Memory B cell (primary cell): ENCODE measurements around the gene CAPN5.

Experiments used
- ATAC-seq: fragments of 150-1000 bp; cut with Tn5 transposase; 2 replicates; pipeline ENCODE4 v1.10.0; 2021; ENCODE audit warnings: low read depth, mild to moderate bottlenecking, moderate library complexity
- DNase-seq, 2 donors: peaks; one replicate each; pipeline ENCODE4 v3.0.0; 2022; ENCODE audit warnings: low spot score in 2 of 2
- H3K27ac Mint-ChIP-seq: one replicate; pipeline ENCODE4 v1.8.0; 2022; ENCODE audit warnings: mild to moderate bottlenecking, moderate library complexity, mixed read lengths
- H3K27me3 Mint-ChIP-seq: one replicate; pipeline ENCODE4 v1.8.0; 2022; ENCODE audit warnings: mixed read lengths
- H3K36me3 Mint-ChIP-seq: one replicate; pipeline ENCODE4 v1.8.0; 2022; ENCODE audit warnings: mild to moderate bottlenecking, mixed read lengths
- H3K4me1 Mint-ChIP-seq: one replicate; pipeline ENCODE4 v1.8.0; 2022; ENCODE audit warnings: mixed read lengths
- H3K4me3 Mint-ChIP-seq: one replicate; pipeline ENCODE4 v1.8.0; 2022; ENCODE audit warnings: mild to moderate bottlenecking, moderate library complexity, mixed read lengths
- H3K9me3 Mint-ChIP-seq: one replicate; pipeline ENCODE4 v1.8.0; 2022; ENCODE audit warnings: mixed read lengths

The CAPN5 gene

GRCh38 chr11:77124041-77124440 is 57.3 kb downstream of the CAPN5 start:
- ATAC-seq (no peak), DNase-seq (no peak)
- H3K27ac Mint-ChIP-seq, result no peak overlapping the region
- H3K4me1 Mint-ChIP-seq, result peaks cover 16% of the 10 kb centered on the region
- no peak overlapping the region for H3K4me3 Mint-ChIP-seq
- no peaks in the 10 kb centered on the region for H3K9me3 Mint-ChIP-seq
- no peaks in the 10 kb centered on the region for H3K36me3 Mint-ChIP-seq
- peaks cover 4% of the 10 kb centered on the region for H3K27me3 Mint-ChIP-seq

GRCh38 chr11:77124488-77124887 is 57.7 kb downstream of the CAPN5 start:
- ATAC-seq, result no peak
- Mint-ChIP-seq H3K4me3 (no peak overlapping the region), H3K27ac (no peak overlapping the region), H3K27me3 (peaks cover 4% of the 10 kb centered on the region), H3K4me1 (peaks cover 16% of the 10 kb centered on the region), H3K36me3 (no peaks in the 10 kb centered on the region), H3K9me3 (no peaks in the 10 kb centered on the region)
- no peak for DNase-seq

- Mint-ChIP-seq H3K4me3 (no peak overlapping the region), H3K4me1 (peaks cover 16% of the 10 kb centered on the region), H3K27ac (no peak overlapping the region), H3K36me3 (no peaks in the 10 kb centered on the region), H3K9me3 (no peaks in the 10 kb centered on the region), H3K27me3 (peaks cover 4% of the 10 kb centered on the region)
- DNase-seq, result no peak
- ATAC-seq, result no peak
Observed at GRCh38 chr11:77125191-77125590, 58.4 kb downstream of the CAPN5 start.

- Mint-ChIP-seq H3K27me3 (peaks cover 4% of the 10 kb centered on the region), H3K4me1 (peaks cover 16% of the 10 kb centered on the region), H3K4me3 (no peak overlapping the region), H3K9me3 (no peaks in the 10 kb centered on the region), H3K36me3 (no peaks in the 10 kb centered on the region), H3K27ac (no peak overlapping the region)
- DNase-seq (no peak), ATAC-seq (no peak)
Observed at GRCh38 chr11:77125695-77126094, 58.9 kb downstream of the CAPN5 start.

- DNase-seq, result no peak
- peaks cover 4% of the 10 kb centered on the region for H3K27me3 Mint-ChIP-seq
- H3K36me3 Mint-ChIP-seq, result no peaks in the 10 kb centered on the region
- H3K9me3 Mint-ChIP-seq, result no peaks in the 10 kb centered on the region
- peak overlapping the region; percentile 60 for H3K4me3 Mint-ChIP-seq
- no peak for ATAC-seq
- H3K4me1 Mint-ChIP-seq, result peaks cover 16% of the 10 kb centered on the region
- H3K27ac Mint-ChIP-seq, result peak overlapping the region; percentile 58
Observed at GRCh38 chr11:77126156-77126775, 59.5 kb downstream of the CAPN5 start.

GRCh38 chr11:77126861-77127234 is 60.1 kb downstream of the CAPN5 start:
- ATAC-seq (no peak), DNase-seq (no peak)
- H3K27ac Mint-ChIP-seq, result no peak overlapping the region
- peaks cover 4% of the 10 kb centered on the region for H3K27me3 Mint-ChIP-seq
- H3K4me3 Mint-ChIP-seq, result peak overlapping the region; percentile 83
- H3K4me1 Mint-ChIP-seq, result peaks cover 16% of the 10 kb centered on the region
- no peaks in the 10 kb centered on the region for H3K36me3 Mint-ChIP-seq
- H3K9me3 Mint-ChIP-seq, result no peaks in the 10 kb centered on the region

GRCh38 chr11:77127235-77127911 is 60.6 kb downstream of the CAPN5 start:
- peaks cover 16% of the 10 kb centered on the region for H3K4me1 Mint-ChIP-seq
- H3K9me3 Mint-ChIP-seq, result no peaks in the 10 kb centered on the region
- DNase-seq (peak; percentile 56 to 66), ATAC-seq (peak; percentile 86)
- H3K36me3 Mint-ChIP-seq, result no peaks in the 10 kb centered on the region
- H3K27me3 Mint-ChIP-seq, result peaks cover 6% of the 10 kb centered on the region
- H3K4me3 Mint-ChIP-seq, result peak overlapping the region; percentile 83
- H3K27ac Mint-ChIP-seq, result peak overlapping the region; percentile 39

- H3K4me3 Mint-ChIP-seq, result peak within 1 kb of the TSS; percentile 83
- peak within 1 kb of the TSS; percentile 39 for H3K27ac Mint-ChIP-seq
- H3K27me3 Mint-ChIP-seq, result peaks cover 6% of the 10 kb centered on the region
- ATAC-seq (peak; percentile 4), DNase-seq (no peak)
- H3K4me1 Mint-ChIP-seq, result peaks cover 16% of the 10 kb centered on the region
- no peaks in the 10 kb centered on the region for H3K9me3 Mint-ChIP-seq
- H3K36me3 Mint-ChIP-seq, result no peaks in the 10 kb centered on the region
Observed at GRCh38 chr11:77127920-77128691, 61.3 kb downstream of the CAPN5 start, which contains the start of gene MYO7A. Gene MYO7A, plus strand, starts transcription at chr11:77128246. Its CDS starts 2,389 bp downstream, at chr11:77130635.

- Mint-ChIP-seq H3K27me3 (peaks cover 6% of the 10 kb centered on the region), H3K27ac (no peak overlapping the region), H3K9me3 (peaks cover 4% of the 10 kb centered on the region), H3K4me3 (no peak overlapping the region), H3K36me3 (no peaks in the 10 kb centered on the region), H3K4me1 (peaks cover 16% of the 10 kb centered on the region)
- no peak for ATAC-seq
- DNase-seq, result no peak
Observed at GRCh38 chr11:77129069-77129841, 62.5 kb downstream of the CAPN5 start.

- H3K27me3 Mint-ChIP-seq, result peaks cover 6% of the 10 kb centered on the region
- no peaks in the 10 kb centered on the region for H3K36me3 Mint-ChIP-seq
- H3K4me3 Mint-ChIP-seq, result no peak overlapping the region
- ATAC-seq, result no peak
- peaks cover 16% of the 10 kb centered on the region for H3K4me1 Mint-ChIP-seq
- H3K9me3 Mint-ChIP-seq, result peaks cover 4% of the 10 kb centered on the region
- DNase-seq, result no peak
- H3K27ac Mint-ChIP-seq, result no peak overlapping the region
Observed at GRCh38 chr11:77129842-77130756, 63.3 kb downstream of the CAPN5 start.

GRCh38 chr11:77130763-77131513 is 64.2 kb downstream of the CAPN5 start:
- H3K4me1 Mint-ChIP-seq, result peaks cover 16% of the 10 kb centered on the region
- DNase-seq (no peak), ATAC-seq (no peak)
- H3K27me3 Mint-ChIP-seq, result peaks cover 6% of the 10 kb centered on the region
- no peak overlapping the region for H3K27ac Mint-ChIP-seq
- H3K9me3 Mint-ChIP-seq, result peaks cover 4% of the 10 kb centered on the region
- no peak overlapping the region for H3K4me3 Mint-ChIP-seq
- no peaks in the 10 kb centered on the region for H3K36me3 Mint-ChIP-seq

GRCh38 chr11:77131560-77131959 is 64.8 kb downstream of the CAPN5 start:
- Mint-ChIP-seq H3K36me3 (no peaks in the 10 kb centered on the region), H3K27me3 (peaks cover 5% of the 10 kb centered on the region), H3K4me1 (peaks cover 12% of the 10 kb centered on the region), H3K27ac (no peak overlapping the region), H3K9me3 (peaks cover 4% of the 10 kb centered on the region), H3K4me3 (no peak overlapping the region)
- DNase-seq (no peak), ATAC-seq (no peak)
